HG02884 (cell line): ENCODE data around the gene ASF1B.
A peak's percentile ranks its signal among the peaks of the same experiment; 100 is the strongest.

Experiments used
- ATAC-seq: cut with Tn5 transposase; IDR thresholded peaks from one replicate; pipeline ENCODE4 v1.9.1; 2021; ENCODE audit warnings: mild to moderate bottlenecking, moderate library complexity; ENCODE audit not compliant: unreplicated experiment

ASF1B gene

DNA sequence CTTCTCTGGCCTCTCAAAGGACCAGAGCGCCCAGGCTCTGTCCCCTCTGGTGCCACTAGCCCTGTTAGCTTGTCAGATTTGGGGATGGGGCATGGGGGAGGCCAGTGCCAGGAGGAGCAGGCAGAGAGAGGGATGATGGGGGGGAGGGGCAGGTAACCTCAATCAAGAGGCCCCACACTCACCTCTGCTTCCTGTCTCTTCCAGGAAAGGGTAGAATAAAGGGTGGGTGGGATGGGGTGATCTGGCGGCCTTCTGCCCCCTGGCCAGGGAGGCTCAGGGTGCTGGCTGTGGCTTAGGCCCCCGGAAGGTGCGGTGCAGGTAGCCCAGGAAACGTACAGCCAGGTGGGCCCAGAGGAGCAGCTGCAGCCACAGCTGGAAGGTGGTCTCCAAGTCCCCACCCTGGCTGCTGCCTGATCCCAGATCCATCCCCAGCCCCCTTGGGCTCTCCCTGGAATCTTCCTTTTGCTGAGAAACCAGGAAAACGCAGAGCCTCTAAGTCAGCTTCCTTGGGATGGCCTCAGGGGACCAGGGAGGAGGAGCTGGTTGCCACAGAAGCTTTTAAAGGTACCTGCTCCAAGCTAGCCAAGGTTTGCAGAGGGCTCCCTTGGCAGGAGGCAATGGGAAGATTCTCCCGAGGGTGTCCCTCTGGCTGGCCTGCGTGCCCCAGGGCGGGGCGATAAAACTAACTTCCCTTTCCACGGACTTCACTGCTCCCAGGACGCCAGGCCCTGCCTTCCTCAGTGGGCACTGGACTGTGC lies 24.2 kb downstream of the ASF1B start:
- no peak for ATAC-seq

DNA sequence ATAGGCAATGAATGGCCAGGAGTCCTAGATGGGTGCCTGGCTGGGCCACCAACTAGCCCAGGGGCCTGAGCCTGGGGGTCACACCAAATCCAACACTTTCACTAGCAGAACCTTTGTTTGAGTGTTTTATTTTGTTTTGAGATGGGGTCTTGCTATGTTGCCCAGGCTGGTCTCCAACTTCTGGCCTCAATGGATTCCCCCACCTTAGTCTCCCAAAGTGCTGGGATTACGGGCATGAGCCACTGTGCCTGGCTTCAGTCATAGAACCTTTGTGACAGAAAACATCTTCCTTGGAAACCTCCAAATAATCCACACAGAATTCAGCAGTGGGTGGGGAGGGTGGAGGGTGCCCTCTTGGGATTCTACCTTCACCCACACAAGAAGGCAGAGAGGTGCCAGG lies 24.9 kb downstream of the ASF1B start:
- ATAC-seq: no peak

DNA sequence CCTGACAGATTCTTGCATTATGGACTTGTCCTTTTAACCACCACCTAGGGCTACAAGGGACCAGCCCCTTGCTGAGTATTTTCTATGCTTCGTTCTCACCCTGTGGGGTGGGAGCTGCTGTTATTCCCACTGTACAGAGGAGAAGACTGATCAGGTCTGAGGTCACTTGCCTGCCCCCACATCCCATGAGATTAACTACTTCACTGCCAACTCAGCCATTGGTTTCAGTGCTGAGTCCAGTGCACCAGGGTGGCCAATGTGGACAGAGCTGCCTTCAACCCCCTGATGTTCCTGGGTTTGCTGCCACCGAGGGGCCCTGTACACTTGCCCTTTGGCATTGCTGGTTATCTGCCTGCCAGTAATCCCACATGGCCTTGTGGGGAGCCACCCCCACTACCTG lies 25.7 kb downstream of the ASF1B start:
- no peak for ATAC-seq

- no peak for ATAC-seq
These were observed 28.6 kb downstream of the ASF1B start for GRCh38 chr19:14107581-14108461.

DNA sequence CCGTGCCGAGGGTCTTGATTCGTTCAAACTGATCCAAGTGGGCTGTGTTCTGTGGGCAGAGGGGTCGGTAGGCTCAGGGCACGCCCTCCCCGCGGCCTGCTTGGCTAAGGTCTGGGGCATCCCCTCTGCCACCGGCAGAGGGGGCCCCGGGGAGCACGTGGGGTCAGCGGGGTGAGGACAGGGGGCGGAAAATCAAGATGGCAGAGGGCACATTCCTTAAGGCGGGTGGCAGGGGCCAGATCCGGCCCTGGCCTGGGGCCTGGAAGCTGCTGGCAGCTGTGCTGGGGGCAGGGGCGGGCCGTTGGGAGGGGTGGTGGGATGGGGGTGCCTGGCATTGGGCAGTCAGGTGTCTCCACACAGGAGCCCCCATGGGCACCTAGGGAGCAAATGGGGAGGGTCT lies 29.5 kb downstream of the ASF1B start:
- ATAC-seq: no peak

- ATAC-seq: no peak
These were observed 30.7 kb downstream of the ASF1B start for GRCh38 chr19:14105680-14106079.

DNA sequence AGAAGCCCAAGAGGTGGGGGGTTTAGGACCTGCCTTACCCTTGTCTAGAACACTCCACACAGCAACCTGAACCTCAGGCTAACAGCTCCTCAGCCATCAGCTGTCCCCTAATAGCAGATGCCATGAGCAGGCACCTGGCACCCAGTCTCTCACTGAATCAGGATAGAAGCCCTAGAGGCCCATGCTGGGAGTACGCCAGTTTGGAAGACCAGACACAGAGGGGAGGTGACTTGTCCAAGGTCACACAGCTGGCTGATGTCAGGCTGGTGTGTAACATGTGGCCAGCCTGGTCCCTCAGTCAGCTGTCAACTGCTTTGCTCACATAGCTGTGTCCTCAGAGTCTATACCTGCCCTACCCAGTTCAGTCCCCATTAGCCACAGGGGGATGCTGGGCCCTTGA lies 33.1 kb downstream of the ASF1B start:
- no peak for ATAC-seq

- ATAC-seq: no peak
These were observed 33.6 kb downstream of the ASF1B start for GRCh38 chr19:14102756-14103155.

DNA sequence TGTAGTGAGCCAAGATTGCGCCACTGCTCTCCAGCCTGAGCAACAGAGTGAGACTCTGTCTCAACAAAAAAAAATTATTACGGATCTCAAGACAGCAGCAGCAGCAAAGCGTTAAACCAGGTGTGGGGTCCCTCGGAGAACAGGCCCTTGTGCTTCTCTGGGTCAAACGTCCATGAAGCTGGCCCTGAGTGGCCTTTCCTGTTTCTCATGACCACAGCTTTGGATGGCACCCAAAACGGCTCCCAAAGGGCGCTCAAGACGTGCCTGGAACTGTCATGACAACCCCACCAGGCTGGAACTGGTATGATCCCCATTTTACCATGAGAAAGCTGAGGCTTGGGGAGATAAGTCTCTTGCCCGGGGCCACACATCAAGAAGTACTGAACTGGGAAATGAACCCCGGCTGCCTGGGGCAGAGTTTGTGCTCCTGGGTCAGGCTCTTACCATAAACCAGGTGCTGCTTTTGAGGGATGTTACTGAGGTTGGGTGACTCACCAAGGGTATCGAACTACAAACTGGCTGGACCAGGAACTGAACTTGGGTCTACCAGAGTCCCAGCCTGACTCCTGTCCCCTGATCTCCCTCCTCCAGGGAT lies 34.2 kb downstream of the ASF1B start:
- ATAC-seq: no peak

- ATAC-seq: no peak
These were observed 35.3 kb downstream of the ASF1B start for GRCh38 chr19:14101003-14101545.

GRCh38 chr19:14097532-14098151 lies 38.7 kb downstream of the ASF1B start:
- no peak for ATAC-seq

DNA sequence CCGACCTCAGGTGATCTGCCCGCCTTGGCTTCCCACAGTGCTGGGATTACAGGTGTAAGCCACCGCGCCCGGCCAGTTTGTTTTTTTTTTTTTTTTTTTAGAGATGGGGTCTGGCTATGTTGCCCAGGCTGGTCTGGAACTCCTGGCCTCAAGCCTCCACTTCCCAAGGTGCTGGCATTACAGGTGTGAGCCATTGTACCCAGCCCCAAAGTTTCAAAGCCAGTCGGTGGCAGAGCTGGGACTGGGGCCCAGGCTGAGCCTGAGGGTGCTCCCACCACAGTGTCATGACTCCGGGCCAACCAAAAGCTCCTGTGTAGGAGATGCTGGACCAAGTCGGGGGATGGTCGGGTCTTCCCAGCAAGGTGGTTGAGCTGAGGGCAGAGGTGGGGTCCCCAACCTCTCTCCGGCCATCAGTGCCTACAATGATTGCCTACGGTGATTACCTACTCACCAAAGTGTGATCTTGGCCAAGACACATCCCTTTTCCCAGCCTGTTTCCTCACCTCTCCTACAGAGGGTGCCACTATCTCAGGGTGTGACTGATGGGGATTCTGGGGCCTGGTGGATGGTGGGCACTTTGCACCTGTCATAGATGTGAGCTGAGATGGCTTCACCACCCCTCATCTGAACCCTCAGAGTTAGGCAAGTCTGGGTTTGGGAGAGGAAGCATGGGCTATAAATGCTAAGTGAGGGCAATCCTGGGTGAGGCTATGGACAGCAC lies 40.0 kb downstream of the ASF1B start:
- no peak for ATAC-seq

DNA sequence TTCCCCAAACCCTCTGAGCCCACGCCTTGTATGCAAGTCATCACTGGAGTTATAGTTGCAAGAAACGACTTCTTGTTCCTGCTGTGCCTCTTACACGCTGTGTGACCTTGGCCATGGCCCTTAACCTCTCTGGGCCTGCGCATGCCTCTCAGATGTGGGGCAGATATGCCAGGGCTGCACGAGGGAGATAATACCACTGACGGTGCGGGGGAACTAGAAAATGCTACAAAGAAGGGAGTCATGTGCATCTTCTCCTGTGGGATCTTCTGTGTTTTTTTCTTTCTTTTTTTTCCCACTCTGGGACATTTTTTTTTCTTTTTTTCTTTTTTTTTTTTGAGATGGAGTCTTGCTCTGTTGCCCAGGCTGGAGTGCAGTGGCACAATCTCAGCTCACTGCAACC lies 41.5 kb downstream of the ASF1B start:
- no peak for ATAC-seq

- no peak for ATAC-seq
These were observed 43.1 kb downstream of the ASF1B start for GRCh38 chr19:14093117-14093823.

DNA sequence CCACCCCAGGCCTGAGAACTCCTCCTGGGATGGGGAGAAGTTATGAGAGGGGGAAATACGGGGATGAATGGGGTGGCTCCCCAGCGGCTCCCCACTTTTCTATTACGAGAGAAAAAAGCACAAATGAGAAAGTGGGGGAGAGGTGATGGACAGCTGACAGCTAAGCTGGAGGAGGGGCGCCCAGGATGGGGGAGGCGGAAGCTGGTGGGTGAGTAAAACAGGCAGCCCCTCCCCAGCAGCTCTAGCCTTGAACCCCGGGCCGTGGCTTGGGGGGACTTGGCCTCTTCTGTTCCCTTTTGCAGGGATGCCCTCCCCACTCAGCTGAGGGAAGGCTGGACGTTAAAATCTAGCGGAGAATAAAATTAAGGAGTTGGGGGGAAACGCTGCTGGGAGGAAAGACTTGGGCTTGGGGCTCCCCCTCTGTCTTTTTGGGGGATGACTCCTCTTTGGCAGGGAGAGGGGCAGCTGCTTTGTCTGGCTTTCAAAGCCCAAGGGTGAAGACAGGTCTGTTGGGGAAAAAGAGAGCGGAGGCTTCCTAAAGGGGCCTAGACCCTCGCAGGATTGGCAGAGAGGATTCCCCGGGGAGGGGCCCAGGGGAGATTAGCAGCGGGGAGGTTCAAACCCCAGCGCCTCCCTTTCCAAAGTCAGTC lies 44.5 kb downstream of the ASF1B start:
- ATAC-seq: no peak

- ATAC-seq: peak; percentile 42
These were observed 45.1 kb downstream of the ASF1B start for GRCh38 chr19:14091081-14091812.

- ATAC-seq: peak; percentile 35
These were observed 45.8 kb downstream of the ASF1B start, which contains the start of gene SAMD1 for GRCh38 chr19:14090509-14091080. Gene SAMD1, minus strand, starts transcription at chr19:14090751.
